Omental fat pad (tissue), 4 donors: ENCODE measurements around the gene CDC14B. TPM values are rescaled to one million over a fixed set of nuclear protein-coding genes. Genes with fewer than 3 reads are reported as not detected.

Experiments
- ATAC-seq: fragments of 150-250 bp; one replicate; pipeline ENCODE4 v1.9.1; 2016; ENCODE audit warnings: mild to moderate bottlenecking, moderate library complexity; ENCODE audit not compliant: low FRiP score
- DNase-seq: peaks from one replicate; pipeline ENCODE4 v3.0.0-alpha.2; 2019; ENCODE audit warnings: low spot score
- total RNA-seq, 4 donors: library from RNA; depleted of rRNA; stranded (reverse); fragments of >200 nt; gene quantifications; one replicate each; pipeline ENCODE4 v1.1.0, GENCODE V29; 2016
- TF ChIP-seq, protein P1 (sequence below), 3 donors: fragments of 450-650 bp; IDR thresholded peaks; one replicate each; pipeline ENCODE4 v1.5.1; 2016 to 2017; ENCODE audit warnings: antibody characterized with exemption in 3 of 3, mild to moderate bottlenecking in 3 of 3, moderate library complexity in 2 of 3

Gene CDC14B
- total RNA-seq, 4 donors from 2014 or later: 14.4 to 40.5 (median 21.5) TPM

GRCh38 chr9:96661711-96662110, 42.1 kb upstream of the CDC14B start:
- TF ChIP-seq, protein P1, sequence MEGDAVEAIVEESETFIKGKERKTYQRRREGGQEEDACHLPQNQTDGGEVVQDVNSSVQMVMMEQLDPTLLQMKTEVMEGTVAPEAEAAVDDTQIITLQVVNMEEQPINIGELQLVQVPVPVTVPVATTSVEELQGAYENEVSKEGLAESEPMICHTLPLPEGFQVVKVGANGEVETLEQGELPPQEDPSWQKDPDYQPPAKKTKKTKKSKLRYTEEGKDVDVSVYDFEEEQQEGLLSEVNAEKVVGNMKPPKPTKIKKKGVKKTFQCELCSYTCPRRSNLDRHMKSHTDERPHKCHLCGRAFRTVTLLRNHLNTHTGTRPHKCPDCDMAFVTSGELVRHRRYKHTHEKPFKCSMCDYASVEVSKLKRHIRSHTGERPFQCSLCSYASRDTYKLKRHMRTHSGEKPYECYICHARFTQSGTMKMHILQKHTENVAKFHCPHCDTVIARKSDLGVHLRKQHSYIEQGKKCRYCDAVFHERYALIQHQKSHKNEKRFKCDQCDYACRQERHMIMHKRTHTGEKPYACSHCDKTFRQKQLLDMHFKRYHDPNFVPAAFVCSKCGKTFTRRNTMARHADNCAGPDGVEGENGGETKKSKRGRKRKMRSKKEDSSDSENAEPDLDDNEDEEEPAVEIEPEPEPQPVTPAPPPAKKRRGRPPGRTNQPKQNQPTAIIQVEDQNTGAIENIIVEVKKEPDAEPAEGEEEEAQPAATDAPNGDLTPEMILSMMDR (IDR thresholded peaks at IDR 0.05): no peak
- ATAC-seq (no peak), DNase-seq (no peak)

GRCh38 chr9:96660692-96661248, 41.1 kb upstream of the CDC14B start:
- DNase-seq (no peak), ATAC-seq (no peak)
- TF ChIP-seq, protein P1 (IDR thresholded peaks at IDR 0.05): no peak

GRCh38 chr9:96655198-96655851, 35.7 kb upstream of the CDC14B start, which contains the start of gene PRXL2C:
Gene PRXL2C (minus strand): TSS chr9:96655317. CDS start chr9:96655281, 36 bp downstream.
- peak; percentile 94 for ATAC-seq
- TF ChIP-seq, protein P1 (IDR thresholded peaks at IDR 0.05): no peak
- peak; percentile 79 for DNase-seq

DNA sequence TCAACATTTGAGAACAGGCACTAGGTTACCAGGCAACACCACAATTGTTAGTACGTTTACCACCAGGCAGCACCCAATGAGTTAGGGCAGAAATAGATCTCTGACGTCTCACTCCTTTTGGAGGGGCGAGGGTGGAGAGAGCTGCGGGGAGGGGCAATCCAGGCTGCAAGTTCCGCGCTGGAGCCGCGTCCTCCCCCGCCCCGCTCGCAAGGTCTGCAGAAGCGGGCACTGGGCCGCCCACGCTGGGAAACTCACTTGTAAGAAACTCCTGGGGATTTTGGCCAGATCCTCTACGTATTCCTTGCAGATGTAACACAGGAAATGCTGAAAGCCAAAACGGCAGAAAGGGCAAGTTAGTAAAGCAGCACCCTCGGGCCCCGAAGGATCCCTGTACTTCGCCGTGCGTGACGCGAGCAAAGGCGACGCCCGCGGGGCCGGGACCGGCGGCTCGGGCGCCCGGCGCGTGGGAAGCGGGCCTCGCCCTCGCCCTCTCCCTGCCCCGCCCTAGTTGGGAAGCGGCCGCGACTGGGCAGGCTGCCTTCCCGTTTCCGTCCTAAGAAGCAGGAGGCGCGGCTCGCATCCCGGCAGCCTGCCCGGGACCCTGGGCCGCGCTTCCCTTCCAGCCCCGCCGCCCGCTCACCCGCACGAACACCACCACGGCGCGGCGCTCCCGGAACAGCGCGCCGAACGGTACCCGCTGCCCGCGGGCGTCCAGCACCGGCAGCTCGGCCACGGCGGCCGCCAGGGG, 35.0 kb upstream of the CDC14B start:
- peak; percentile 90 for ATAC-seq
- TF ChIP-seq, protein P1 (IDR thresholded peaks at IDR 0.05): no peak
- peak; percentile 80 for DNase-seq

- no peak for ATAC-seq
- TF ChIP-seq, protein P1 (IDR thresholded peaks at IDR 0.05): no peak
- no peak for DNase-seq
Observed at GRCh38 chr9:96651626-96652025, 32.0 kb upstream of the CDC14B start.

DNA sequence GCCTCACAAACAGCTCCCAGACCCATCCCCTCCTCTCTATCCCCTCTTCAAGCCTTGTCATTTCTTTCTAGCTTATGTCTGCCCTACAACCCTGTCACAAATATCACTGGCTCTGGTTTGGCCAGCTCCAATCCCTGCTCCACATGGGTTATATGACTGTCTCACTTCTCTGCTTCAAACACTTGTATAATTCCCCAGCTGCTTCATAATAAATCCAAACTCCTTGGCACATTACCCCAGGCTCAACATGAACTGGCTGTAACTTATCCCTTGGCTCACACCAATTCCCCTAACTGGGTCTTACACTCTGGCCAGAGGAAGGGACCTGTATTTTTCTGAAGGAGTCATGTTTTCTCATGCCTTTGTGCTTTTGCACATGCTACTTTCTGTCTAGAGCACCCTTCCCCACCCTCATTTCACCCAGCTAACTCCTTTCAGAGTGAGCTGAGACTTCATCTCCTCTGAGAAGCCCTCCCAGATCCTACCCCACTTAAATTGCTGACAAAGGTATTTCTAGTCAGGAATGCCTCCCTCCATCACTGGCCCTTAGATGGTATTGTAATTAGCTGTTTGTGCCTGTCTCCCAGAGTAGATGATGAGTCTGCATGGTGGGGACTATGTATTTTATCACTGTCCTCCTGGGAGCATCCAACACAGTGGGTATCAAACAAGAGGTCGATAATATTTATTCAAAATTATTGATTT, 30.1 kb upstream of the CDC14B start:
- DNase-seq: no peak
- TF ChIP-seq, protein P1 (IDR thresholded peaks at IDR 0.05): no peak
- ATAC-seq: no peak
